HG03175 (cell line): ENCODE measurements around the gene LGR4.
"Not testable (repeated sequence)": the region's sequence is repeated elsewhere in the genome, so short reads cannot be mapped to it uniquely, and the experiment has no call there.

Experiments
- ATAC-seq: cut with Tn5 transposase; IDR thresholded peaks from one replicate; pipeline ENCODE4 v1.9.1; 2021; ENCODE audit warnings: mild to moderate bottlenecking, moderate library complexity; ENCODE audit not compliant: unreplicated experiment

Gene LGR4

DNA sequence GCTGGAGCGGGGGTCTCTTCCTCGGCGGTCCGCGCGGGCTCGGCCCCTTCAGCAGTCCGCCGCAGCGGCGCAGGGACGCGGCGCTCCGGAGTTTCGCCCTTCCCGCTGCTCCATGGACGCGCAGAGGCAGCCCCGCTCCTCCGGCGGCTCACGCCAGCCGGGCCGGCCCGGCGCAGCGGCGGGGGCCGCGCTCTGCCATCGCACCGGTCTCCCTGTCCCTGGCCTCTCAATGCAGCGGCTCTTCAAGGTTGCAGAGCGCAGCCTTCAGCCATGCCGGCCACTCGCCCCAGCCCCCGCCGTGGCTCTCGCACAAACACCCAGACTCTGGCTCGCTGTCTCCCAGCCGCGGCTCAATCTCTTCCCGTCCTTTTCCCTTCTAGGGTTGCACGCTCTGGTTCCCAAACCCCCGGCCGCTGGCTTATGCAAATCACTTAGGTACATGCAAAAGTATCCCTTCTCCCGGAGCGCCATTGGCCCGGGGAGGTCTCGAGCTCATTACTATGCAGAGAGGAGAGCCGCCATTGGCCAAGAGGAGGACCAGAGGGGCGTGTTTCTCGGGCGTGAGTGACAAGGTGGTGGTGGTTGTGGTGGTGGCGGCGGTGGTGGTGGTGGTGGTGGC is at the start of gene LGR4:
TSS of gene LGR4 (minus strand) at position 393 of the 619 bp plus-strand sequence. CDS start 488 bp downstream, outside the sequence.
- ATAC-seq: peak; percentile 89

DNA sequence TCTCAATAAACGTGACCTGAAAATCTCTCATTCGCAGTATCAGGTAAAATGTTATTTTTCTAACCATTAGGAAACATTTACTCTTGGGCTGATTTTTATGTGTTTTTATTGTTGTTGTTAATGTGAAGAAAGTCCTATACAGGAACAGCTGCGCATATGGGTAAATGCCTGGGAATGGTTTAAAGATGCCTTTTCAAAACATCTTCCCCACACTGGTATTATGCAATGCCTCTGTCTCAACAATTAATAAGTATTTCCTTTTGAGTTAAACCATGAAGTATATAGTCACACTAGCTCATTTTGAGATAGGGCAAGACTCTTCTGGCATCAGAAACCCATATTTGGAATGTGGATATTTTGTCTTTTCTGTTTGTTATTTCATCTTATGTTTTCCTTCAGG is 47.6 kb upstream of the LGR4 start:
- ATAC-seq: no peak

DNA sequence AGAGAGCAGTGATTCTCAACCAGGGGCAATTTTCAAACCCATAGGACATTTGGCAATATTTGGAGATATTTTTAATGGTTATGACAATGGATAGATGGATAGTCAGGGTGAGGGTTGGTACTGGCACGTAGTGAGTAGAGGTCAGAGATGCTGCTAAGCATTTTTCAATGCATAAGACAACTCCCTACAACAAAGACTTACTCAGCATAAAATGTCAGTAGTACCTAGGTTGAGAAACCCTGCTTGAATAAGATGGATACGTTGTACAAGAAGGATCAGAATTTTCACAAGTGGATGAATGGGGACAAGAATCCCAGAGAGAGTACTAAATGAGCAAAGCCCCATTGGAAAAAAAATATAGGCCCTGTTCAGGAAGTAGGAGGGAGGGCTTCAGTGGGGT is 45.9 kb upstream of the LGR4 start:
- ATAC-seq: no peak

DNA sequence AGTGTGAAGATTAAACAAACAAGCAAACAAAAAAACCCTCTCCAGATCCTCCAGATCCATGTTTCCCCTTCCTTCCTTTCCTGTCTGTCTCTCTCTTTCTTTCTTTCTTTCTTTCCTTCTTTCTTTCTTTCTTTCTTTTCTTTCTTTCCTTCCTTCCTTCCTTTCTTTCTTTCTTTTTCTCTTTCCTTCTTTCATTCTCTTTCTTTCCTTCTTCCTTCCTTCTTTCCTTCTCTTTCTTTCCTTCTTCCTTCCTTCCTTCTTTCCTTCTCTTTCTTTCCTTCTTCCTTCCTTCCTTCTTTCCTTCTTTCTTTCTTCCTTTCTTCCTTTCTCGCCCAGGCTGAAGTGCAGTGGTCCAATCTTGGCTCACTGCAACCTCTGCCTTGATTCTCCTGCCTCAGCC is 44.9 kb upstream of the LGR4 start:
- not testable (repeated sequence) for ATAC-seq

DNA sequence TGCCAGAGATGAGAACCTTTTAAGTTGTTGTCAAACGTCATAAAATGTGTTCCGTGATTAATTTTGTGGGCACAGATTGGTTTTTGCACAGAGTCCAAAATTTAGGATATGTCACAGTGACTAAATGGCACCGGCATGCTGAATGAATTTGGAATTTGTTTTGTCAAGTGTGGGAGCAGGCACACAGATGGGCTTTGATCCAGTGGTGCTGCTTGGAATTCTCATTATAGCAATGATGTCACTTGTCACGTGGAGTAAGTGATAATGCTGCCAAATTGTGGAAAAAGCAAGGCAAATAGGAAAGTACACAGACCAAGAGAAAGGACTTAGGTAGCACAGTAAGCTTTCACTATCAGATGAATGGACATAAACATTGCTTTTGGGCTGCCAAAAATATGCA is 42.0 kb upstream of the LGR4 start:
- no peak for ATAC-seq

DNA sequence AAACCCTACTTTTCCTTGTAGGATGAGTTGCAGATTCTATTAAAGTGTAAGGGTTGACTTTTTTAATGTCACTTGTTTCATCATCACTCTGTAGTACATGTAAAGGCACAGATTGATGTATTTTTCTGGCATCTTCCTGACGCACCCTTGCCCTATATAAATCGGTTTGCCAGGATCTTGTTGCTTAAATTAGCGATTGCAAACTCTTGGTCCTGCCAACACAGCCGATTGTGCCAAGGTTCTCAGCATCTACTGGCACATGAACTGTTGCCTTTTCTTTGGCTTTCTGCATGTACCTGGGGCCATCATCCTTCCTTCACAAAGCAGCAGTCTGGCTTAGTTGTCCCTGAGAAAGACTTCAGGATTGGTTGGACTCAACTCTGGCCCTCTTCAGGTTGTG is 41.5 kb upstream of the LGR4 start:
- ATAC-seq: no peak

- no peak for ATAC-seq
Measured at GRCh38 chr11:27513389-27513788, 40.8 kb upstream of the LGR4 start.

GRCh38 chr11:27512238-27512637 is 39.6 kb upstream of the LGR4 start:
- no peak for ATAC-seq

- no peak for ATAC-seq
Measured at GRCh38 chr11:27509908-27510307, 37.3 kb upstream of the LGR4 start.

DNA sequence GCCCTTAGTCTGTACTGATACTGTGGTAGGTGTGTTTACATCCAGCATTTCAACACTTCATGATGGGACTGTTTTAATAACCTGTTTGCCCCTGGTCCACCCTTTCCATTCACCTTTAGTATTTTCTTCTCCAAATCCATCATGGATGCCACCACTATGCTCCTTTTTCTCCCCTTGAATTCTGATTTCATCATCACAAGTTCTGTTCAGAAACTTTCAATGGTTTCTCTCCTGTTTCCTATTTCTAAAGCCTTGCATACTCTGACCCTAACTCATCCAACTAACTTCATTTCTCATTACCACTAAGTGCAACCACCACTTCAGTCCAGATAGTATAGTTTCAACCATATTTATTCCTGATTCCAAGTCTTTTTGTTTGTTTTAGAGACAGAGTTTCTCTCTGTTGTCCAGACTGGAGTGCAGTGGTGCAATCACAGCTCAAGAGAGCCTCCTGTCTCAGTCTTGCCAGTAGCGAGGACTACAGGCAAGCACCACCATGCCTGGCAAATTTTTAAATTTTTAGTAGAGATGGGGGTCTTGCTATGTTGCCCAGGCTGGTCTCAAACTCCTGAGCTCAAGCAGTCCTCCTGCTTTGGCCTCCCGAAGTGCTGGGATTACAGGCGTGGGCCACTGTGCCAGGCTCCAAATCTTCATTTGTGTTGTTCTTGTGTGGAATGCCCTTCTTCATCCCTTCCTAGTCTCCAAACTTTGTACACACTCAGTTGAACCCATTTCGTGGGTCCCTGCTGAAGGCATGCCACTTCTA is 35.1 kb upstream of the LGR4 start:
- ATAC-seq: no peak

- ATAC-seq: peak; percentile 94
Measured at GRCh38 chr11:27506200-27507182, 33.9 kb upstream of the LGR4 start, which contains the start of gene LIN7C. TSS of gene LIN7C (minus strand) at chr11:27506769. CDS start at chr11:27506752, 17 bp downstream.

- no peak for ATAC-seq
Measured at GRCh38 chr11:27505781-27506180, 33.2 kb upstream of the LGR4 start.

DNA sequence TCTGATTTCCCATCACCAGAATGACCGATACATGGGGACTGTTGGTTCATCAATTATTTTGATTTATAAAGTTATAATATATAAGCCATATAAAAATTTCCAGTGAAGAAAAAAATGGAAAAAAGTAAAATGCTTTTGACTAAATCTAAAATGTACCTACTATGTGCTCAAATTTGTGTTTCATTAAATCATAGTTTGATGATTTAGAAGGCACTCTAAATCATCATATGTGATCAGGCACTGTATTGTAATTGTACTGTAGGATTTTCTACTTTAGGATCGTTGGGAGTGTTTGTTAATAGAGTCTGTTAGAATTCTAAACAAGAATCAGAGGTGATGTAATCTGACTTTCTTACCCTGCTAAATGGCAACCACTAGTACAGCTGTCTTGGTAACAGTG is 31.6 kb upstream of the LGR4 start:
- ATAC-seq: no peak

DNA sequence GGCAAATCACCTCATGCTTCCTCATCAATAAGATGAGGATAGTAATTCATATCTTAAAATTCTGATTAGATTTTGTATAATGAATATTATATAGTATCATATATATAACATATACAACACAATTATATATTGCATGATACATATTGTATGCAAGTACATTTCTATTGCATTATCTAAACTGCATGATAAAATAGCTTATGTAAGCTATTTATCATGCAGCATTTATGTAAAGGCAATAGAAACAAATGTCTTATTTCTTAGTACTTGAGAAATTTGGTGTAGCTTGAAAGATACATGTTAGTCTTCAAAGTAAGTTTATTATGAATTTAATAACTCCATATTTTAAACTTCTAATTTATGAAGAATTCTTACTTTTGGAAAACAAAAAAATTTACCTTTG is 28.5 kb upstream of the LGR4 start:
- no peak for ATAC-seq

- no peak for ATAC-seq
Measured at GRCh38 chr11:27497911-27498310, 25.3 kb upstream of the LGR4 start.

GRCh38 chr11:27497284-27497866 is 24.8 kb upstream of the LGR4 start:
- peak; percentile 72 for ATAC-seq

GRCh38 chr11:27496461-27496860 is 23.9 kb upstream of the LGR4 start:
- ATAC-seq: no peak

- no peak for ATAC-seq
Measured at GRCh38 chr11:27495710-27496300, 23.2 kb upstream of the LGR4 start.

DNA sequence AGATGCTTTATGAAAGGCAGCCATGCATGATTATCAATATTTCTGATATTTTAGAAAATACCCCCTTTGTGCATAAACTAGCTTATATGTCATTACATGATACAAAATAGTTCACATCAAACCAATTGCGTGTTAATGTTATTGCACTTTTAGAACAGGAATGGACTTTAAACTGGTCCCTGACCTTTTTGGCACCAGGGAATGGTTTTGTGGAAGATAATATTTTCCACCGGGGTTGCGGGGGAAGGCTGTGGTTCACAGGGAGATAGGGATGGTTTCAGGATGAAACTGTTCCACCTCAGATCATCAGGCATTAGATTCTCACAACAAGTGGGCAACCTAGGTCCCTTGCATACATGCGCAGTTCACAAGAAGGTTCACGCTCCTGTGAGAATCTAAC is 16.5 kb upstream of the LGR4 start:
- no peak for ATAC-seq

- no peak for ATAC-seq
Measured at GRCh38 chr11:27487706-27488105, 15.1 kb upstream of the LGR4 start.
